Kidney epithelial cell (primary cell): ENCODE data around the gene FAM13A. TPM values are rescaled to one million over a fixed set of nuclear protein-coding genes. Genes with fewer than 3 reads are reported as not detected.

Experiments
- DNase-seq: peaks from one replicate; pipeline ENCODE4 v3.0.0-alpha.2; 2010; ENCODE audit warnings: low read depth
- H3K27me3 ChIP-seq: 2 replicates; pipeline ENCODE4 v1.6.0; 2011; ENCODE audit warnings: low read length; ENCODE audit not compliant: control insufficient read depth, insufficient read depth
- H3K36me3 ChIP-seq: 2 replicates; pipeline ENCODE4 v1.5.1; 2011; ENCODE audit warnings: low read length; ENCODE audit not compliant: control insufficient read depth, insufficient read depth
- H3K4me3 ChIP-seq: 2 replicates; pipeline ENCODE4 v1.5.1; 2011; ENCODE audit warnings: low read depth, mild to moderate bottlenecking, control low read depth, low read length
- total RNA-seq: library from RNA; depleted of rRNA; stranded (reverse); fragments of >200 nt; gene quantifications from 2 replicates; pipeline ENCODE4 v1.2.3, GENCODE V29; 2015
- TF ChIP-seq, protein P1 (sequence below): IDR thresholded peaks from 2 replicates; pipeline ENCODE4 v1.5.1; 2011; ENCODE audit warnings: mild to moderate bottlenecking, moderate library complexity, low read length, control low read depth, inconsistent platforms; ENCODE audit not compliant: insufficient read depth, poor library complexity, severe bottlenecking

The FAM13A gene
- total RNA-seq, 1 donor from 2014 or later, result 3.4 TPM

- DNase-seq, result no peak
- no peaks in the 10 kb centered on the region for H3K27me3 ChIP-seq
- TF ChIP-seq, protein P1, sequence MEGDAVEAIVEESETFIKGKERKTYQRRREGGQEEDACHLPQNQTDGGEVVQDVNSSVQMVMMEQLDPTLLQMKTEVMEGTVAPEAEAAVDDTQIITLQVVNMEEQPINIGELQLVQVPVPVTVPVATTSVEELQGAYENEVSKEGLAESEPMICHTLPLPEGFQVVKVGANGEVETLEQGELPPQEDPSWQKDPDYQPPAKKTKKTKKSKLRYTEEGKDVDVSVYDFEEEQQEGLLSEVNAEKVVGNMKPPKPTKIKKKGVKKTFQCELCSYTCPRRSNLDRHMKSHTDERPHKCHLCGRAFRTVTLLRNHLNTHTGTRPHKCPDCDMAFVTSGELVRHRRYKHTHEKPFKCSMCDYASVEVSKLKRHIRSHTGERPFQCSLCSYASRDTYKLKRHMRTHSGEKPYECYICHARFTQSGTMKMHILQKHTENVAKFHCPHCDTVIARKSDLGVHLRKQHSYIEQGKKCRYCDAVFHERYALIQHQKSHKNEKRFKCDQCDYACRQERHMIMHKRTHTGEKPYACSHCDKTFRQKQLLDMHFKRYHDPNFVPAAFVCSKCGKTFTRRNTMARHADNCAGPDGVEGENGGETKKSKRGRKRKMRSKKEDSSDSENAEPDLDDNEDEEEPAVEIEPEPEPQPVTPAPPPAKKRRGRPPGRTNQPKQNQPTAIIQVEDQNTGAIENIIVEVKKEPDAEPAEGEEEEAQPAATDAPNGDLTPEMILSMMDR, result no peak
- no peak overlapping the region for H3K4me3 ChIP-seq
- H3K36me3 ChIP-seq, result no peaks in the 10 kb centered on the region
Measured at GRCh38 chr4:88826771-88827170, 230.2 kb downstream of the FAM13A start.

- TF ChIP-seq, protein P1, result no peak
- no peak overlapping the region for H3K4me3 ChIP-seq
- DNase-seq, result no peak
- no peaks in the 10 kb centered on the region for H3K27me3 ChIP-seq
- no peaks in the 10 kb centered on the region for H3K36me3 ChIP-seq
Measured at GRCh38 chr4:88825931-88826330, 231.1 kb downstream of the FAM13A start.

DNA sequence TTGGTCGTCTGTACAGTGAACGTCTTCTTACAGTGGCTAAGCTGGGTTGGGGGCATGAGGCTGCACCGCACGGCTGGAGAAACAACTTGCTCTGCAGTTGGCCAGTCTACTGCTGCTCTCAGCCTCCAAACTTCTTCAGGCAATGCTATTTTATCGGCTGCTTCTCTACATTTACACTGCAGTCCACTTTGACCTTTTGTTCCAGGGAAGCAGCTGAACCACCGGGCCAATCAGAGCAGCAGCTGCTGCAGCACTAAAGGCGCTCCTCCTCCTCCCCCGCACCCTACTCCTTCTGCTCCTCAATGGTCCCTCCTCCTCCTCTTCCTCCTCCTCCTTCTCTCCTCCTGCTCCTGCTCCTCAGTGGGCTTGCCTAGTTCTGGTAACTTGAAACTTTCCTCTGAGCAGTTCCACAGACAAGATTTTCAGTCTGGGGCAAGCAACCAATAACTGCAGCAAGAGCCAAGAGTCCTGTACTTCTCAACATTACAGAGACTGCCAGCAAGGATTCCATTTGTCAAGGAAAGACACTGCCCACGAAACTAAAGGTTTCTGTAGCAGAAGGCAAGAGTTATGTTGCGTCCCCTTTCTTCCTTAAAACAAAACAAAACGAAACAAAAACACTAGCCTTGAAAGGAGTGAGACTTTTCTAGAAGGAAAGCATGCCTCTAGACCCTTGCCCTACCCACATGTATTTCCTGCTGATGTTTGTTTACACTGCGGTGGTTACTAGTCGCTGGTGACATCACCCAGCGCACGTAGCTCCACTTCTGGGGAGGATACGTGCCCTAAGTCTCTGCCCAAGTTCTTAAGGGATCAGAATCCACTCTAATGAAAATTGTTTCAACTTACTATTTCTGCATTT, 233.7 kb downstream of the FAM13A start:
- Histone ChIP-seq H3K27me3 (no peaks in the 10 kb centered on the region), H3K4me3 (peak overlapping the region; percentile 45), H3K36me3 (no peaks in the 10 kb centered on the region)
- DNase-seq, result peak; percentile 76
- TF ChIP-seq, protein P1, result no peak

DNA sequence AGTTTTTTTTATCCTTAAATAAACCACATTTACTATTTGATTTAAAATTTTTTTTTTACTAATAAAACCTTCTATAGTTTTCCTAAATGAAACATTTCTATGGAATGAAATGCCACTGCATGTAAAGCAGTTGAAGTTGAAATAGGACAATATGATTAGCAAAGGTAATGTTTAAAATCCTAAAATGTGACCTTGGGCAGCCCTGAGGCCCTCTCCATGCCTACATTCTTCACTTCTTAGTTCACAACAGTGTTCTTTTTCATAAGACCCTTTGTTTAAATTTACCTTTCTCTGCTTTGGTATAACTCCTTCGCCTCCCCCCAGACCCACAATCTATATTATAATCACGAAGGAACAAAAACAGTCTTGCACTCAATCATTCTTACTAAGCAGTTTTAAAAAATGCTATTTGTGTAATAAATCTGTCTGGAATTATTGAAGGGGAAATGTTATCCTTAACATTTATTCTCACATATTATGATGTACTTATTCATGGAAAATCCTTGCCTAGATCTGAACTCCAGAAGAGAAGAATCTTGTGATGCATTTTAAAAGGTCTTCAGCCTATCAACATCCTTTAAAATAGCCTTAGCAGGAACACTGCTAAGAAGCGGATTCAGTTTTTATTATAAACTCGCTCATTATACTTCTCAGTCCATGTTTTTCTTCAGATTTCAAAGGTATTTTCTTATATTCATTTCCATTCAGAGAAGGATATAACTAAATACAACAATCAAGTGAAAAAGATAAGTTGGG, 234.8 kb downstream of the FAM13A start:
- TF ChIP-seq, protein P1, result no peak
- Histone ChIP-seq H3K4me3 (peak overlapping the region; percentile 45), H3K36me3 (no peaks in the 10 kb centered on the region), H3K27me3 (no peaks in the 10 kb centered on the region)
- DNase-seq, result no peak

DNA sequence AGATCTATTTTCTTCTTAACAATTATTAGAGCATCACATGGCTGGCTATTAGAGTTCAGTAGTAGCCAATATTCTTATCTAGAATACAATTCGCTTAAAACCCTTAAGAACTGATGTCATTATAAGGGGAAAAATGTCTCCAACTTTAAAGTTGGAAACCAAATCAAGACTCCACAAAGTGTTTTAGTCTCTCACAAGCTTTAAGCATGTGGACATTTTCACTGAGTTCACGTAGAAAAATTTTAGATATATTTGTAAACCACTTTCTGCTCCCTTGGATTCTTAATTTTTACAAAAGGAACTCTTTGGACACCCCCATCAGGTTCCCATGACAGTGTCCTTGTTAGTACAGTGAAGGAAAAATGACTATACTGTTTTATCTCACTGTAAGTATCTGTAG, 235.5 kb downstream of the FAM13A start:
- H3K4me3 ChIP-seq, result no peak overlapping the region
- no peak for DNase-seq
- no peaks in the 10 kb centered on the region for H3K36me3 ChIP-seq
- no peaks in the 10 kb centered on the region for H3K27me3 ChIP-seq
- TF ChIP-seq, protein P1, result no peak
